ENCODE measurements around the gene PRMT5. TPM values are rescaled to one million over a fixed set of nuclear protein-coding genes. Genes with fewer than 3 reads are reported as not detected.
A peak's percentile ranks its signal among the peaks of the same experiment; 100 is the strongest.

The PRMT5 gene
- total RNA-seq = 41.8 TPM
- polyA plus RNA-seq (ENCODE audit: insufficient read depth in 1 of 8, insufficient read length in 8 of 8, low replicate concordance in 1 of 8) = 10 to 100 TPM; 57.9 to 85.2 (median 71.2) TPM
- long read RNA-seq, donor 1, partial matches to known transcripts = 0 of 2 reads
- long read RNA-seq, donor 1, other reads (novel, unspliced or antisense) = 0 of 2 reads
- long read RNA-seq, donor 2, partial matches to known transcripts = 0 of 2 reads
- long read RNA-seq, donor 2, other reads (novel, unspliced or antisense) = 0 of 2 reads
- long read RNA-seq, donor 3, partial matches to known transcripts = 12 of 18 reads
- long read RNA-seq, donor 3, other reads (novel, unspliced or antisense) = 0 of 18 reads
- long read RNA-seq, donor 4 = 0 reads
- long read RNA-seq, donor 5, transcript PRMT5-202 (17 exons, 2,531 nt) = major isoform, 21 of 37 reads
- long read RNA-seq, donor 5, partial matches to known transcripts = 13 of 37 reads
- long read RNA-seq, donor 5, other reads (novel, unspliced or antisense) = 0 of 37 reads
- long read RNA-seq, donor 6, transcript PRMT5-202 (17 exons, 2,531 nt) = major isoform, 7 of 8 reads
- long read RNA-seq, donor 6, partial matches to known transcripts = 0 of 8 reads
- long read RNA-seq, donor 6, other reads (novel, unspliced or antisense) = 0 of 8 reads
- long read RNA-seq, donor 7, transcript PRMT5-202 (17 exons, 2,531 nt) = major isoform, 7 of 7 reads
- long read RNA-seq, donor 7, partial matches to known transcripts = 0 of 7 reads
- long read RNA-seq, donor 7, other reads (novel, unspliced or antisense) = 0 of 7 reads
- long read RNA-seq, donor 8, transcript PRMT5-202 (17 exons, 2,531 nt) = major isoform, 6 of 7 reads
- long read RNA-seq, donor 8, partial matches to known transcripts = 0 of 7 reads
- long read RNA-seq, donor 8, other reads (novel, unspliced or antisense) = 0 of 7 reads
- long read RNA-seq, donor 9, transcript PRMT5-202 (17 exons, 2,531 nt) = major isoform, 6 of 7 reads
- long read RNA-seq, donor 9, partial matches to known transcripts = 0 of 7 reads
- long read RNA-seq, donor 9, other reads (novel, unspliced or antisense) = 0 of 7 reads
- long read RNA-seq, donor 10, transcript PRMT5-202 (17 exons, 2,531 nt) = major isoform, 5 of 5 reads
- long read RNA-seq, donor 10, partial matches to known transcripts = 0 of 5 reads
- long read RNA-seq, donor 10, other reads (novel, unspliced or antisense) = 0 of 5 reads
- long read RNA-seq, donor 11, partial matches to known transcripts = 0 of 4 reads
- long read RNA-seq, donor 11, other reads (novel, unspliced or antisense) = 0 of 4 reads

GRCh38 chr14:22929104-22929960, at the start of gene PRMT5:
PRMT5 (minus strand) TSS chr14:22929376; CDS start chr14:22929361, 15 bp downstream.
- peak within 1 kb of the TSS; percentile 95 for H3K27ac ChIP-seq (ENCODE audit: low read length)
- peaks cover 28% of the 10 kb centered on the region for H3K36me3 ChIP-seq (ENCODE audit: control insufficient read depth, insufficient read depth, low read length)
- H3K27me3 ChIP-seq (ENCODE audit: control insufficient read depth, insufficient read depth, low read length) = no peaks in the 10 kb centered on the region
- 0% methylated on average over 41 of the region's 51 CpGs for WGBS (ENCODE audit: insufficient coverage)
- H3K4me3 ChIP-seq (ENCODE audit: low read length) = peak within 1 kb of the TSS; percentile 96
- DNase-seq = peak; percentile 100
- peaks cover 13% of the 10 kb centered on the region for H3K4me1 ChIP-seq (ENCODE audit: control insufficient read depth, insufficient read depth, low read length)
- H3K9me3 ChIP-seq (replicated peaks; ENCODE audit: control insufficient read depth, low read depth, low read length) = no peaks in the 10 kb centered on the region

GRCh38 chr14:22978487-22978837, 49.3 kb upstream of the PRMT5 start:
- H3K27me3 ChIP-seq (ENCODE audit: control insufficient read depth, insufficient read depth, low read length) = peaks cover 13% of the 10 kb centered on the region
- H3K4me1 ChIP-seq (ENCODE audit: control insufficient read depth, insufficient read depth, low read length) = peaks cover 55% of the 10 kb centered on the region
- 68% methylated on average over 2 of the region's 3 CpGs for WGBS (ENCODE audit: insufficient coverage)
- H3K27ac ChIP-seq (ENCODE audit: low read length) = peak overlapping the region; percentile 75
- DNase-seq = no peak
- peaks cover 39% of the 10 kb centered on the region for H3K36me3 ChIP-seq (ENCODE audit: control insufficient read depth, insufficient read depth, low read length)
- no peaks in the 10 kb centered on the region for H3K9me3 ChIP-seq (replicated peaks; ENCODE audit: control insufficient read depth, low read depth, low read length)
- H3K4me3 ChIP-seq (ENCODE audit: low read length) = peak overlapping the region; percentile 95

GRCh38 chr14:22977684-22978486, 48.7 kb upstream of the PRMT5 start:
- Histone ChIP-seq H3K27me3 (ENCODE audit: control insufficient read depth, insufficient read depth, low read length) (peaks cover 13% of the 10 kb centered on the region), H3K4me1 (ENCODE audit: control insufficient read depth, insufficient read depth, low read length) (peaks cover 54% of the 10 kb centered on the region), H3K4me3 (ENCODE audit: low read length) (peak overlapping the region; percentile 1), H3K36me3 (ENCODE audit: control insufficient read depth, insufficient read depth, low read length) (peaks cover 45% of the 10 kb centered on the region), H3K27ac (ENCODE audit: low read length) (peak overlapping the region; percentile 75), H3K9me3 (replicated peaks; ENCODE audit: control insufficient read depth, low read depth, low read length) (no peaks in the 10 kb centered on the region)
- peak; percentile 93 for DNase-seq
- WGBS (ENCODE audit: insufficient coverage) = 12% methylated on average over 4 of the region's 8 CpGs

- peaks cover 54% of the 10 kb centered on the region for H3K4me1 ChIP-seq (ENCODE audit: control insufficient read depth, insufficient read depth, low read length)
- no peaks in the 10 kb centered on the region for H3K9me3 ChIP-seq (replicated peaks; ENCODE audit: control insufficient read depth, low read depth, low read length)
- DNase-seq = no peak
Measured at GRCh38 chr14:22977434-22977683, 48.2 kb upstream of the PRMT5 start.

GRCh38 chr14:22976620-22977433, 47.7 kb upstream of the PRMT5 start:
- H3K36me3 ChIP-seq (ENCODE audit: control insufficient read depth, insufficient read depth, low read length) = peaks cover 53% of the 10 kb centered on the region
- H3K27me3 ChIP-seq (ENCODE audit: control insufficient read depth, insufficient read depth, low read length) = peaks cover 10% of the 10 kb centered on the region
- H3K9me3 ChIP-seq (replicated peaks; ENCODE audit: control insufficient read depth, low read depth, low read length) = no peaks in the 10 kb centered on the region
- peak overlapping the region; percentile 1 for H3K4me3 ChIP-seq (ENCODE audit: low read length)
- H3K4me1 ChIP-seq (ENCODE audit: control insufficient read depth, insufficient read depth, low read length) = peaks cover 51% of the 10 kb centered on the region
- 9% methylated on average over 4 of the region's 6 CpGs for WGBS (ENCODE audit: insufficient coverage)
- DNase-seq = peak; percentile 64
- peak overlapping the region; percentile 75 for H3K27ac ChIP-seq (ENCODE audit: low read length)

More at GRCh38 chr14:22977434-22977683, 48.2 kb upstream of the PRMT5 start:
- Histone ChIP-seq H3K36me3 (ENCODE audit: control insufficient read depth, insufficient read depth, low read length) (peaks cover 50% of the 10 kb centered on the region), H3K27ac (ENCODE audit: low read length) (peak overlapping the region; percentile 75), H3K27me3 (ENCODE audit: control insufficient read depth, insufficient read depth, low read length) (peaks cover 13% of the 10 kb centered on the region), H3K4me3 (ENCODE audit: low read length) (peak overlapping the region; percentile 1)

- peak; percentile 29 for DNase-seq
- Histone ChIP-seq H3K27me3 (ENCODE audit: control insufficient read depth, insufficient read depth, low read length) (no peaks in the 10 kb centered on the region), H3K9me3 (replicated peaks; ENCODE audit: control insufficient read depth, low read depth, low read length) (no peaks in the 10 kb centered on the region), H3K27ac (ENCODE audit: low read length) (no peak overlapping the region), H3K4me3 (ENCODE audit: low read length) (no peak overlapping the region), H3K36me3 (ENCODE audit: control insufficient read depth, insufficient read depth, low read length) (peaks cover 53% of the 10 kb centered on the region), H3K4me1 (ENCODE audit: control insufficient read depth, insufficient read depth, low read length) (peaks cover 43% of the 10 kb centered on the region)
- WGBS (ENCODE audit: insufficient coverage) = 43% methylated on average over 4 of the region's 9 CpGs
Measured at GRCh38 chr14:22974530-22975313, 45.5 kb upstream of the PRMT5 start.

GRCh38 chr14:22973217-22974032, 44.2 kb upstream of the PRMT5 start:
- no peak overlapping the region for H3K27ac ChIP-seq (ENCODE audit: low read length)
- DNase-seq = peak; percentile 78
- no peaks in the 10 kb centered on the region for H3K9me3 ChIP-seq (replicated peaks; ENCODE audit: control insufficient read depth, low read depth, low read length)
- no peak overlapping the region for H3K4me3 ChIP-seq (ENCODE audit: low read length)
- H3K27me3 ChIP-seq (ENCODE audit: control insufficient read depth, insufficient read depth, low read length) = no peaks in the 10 kb centered on the region
- WGBS (ENCODE audit: insufficient coverage) = 92% methylated on average over 2 of the region's 6 CpGs
- peaks cover 30% of the 10 kb centered on the region for H3K4me1 ChIP-seq (ENCODE audit: control insufficient read depth, insufficient read depth, low read length)
- peaks cover 55% of the 10 kb centered on the region for H3K36me3 ChIP-seq (ENCODE audit: control insufficient read depth, insufficient read depth, low read length)

All from muscle of leg (tissue), 16 donors.